HepG2 (cell line): ENCODE data around the gene CHTF8. TPM values are rescaled to one million over a fixed set of nuclear protein-coding genes. Genes with fewer than 3 reads are reported as not detected.

Source experiments
- ATAC-seq: fragments of 200-7000 bp; cut with Tn5 transposase; 3 replicates; pipeline ENCODE4 v1.9.1; 2020; ENCODE audit warnings: mild to moderate bottlenecking, moderate library complexity
- BruUV-seq: library from RNA; stranded (reverse); fragments of 400-500 nt; replicated peaks from 2 replicates; lab custom pipeline; 2021; lab: Mats Ljungman, UMichigan
- CTCF ChIA-PET: fragments of 300-600 bp; formaldehyde crosslinking; extraction: SDS; loops from one replicate; lab custom pipeline; 2021; ENCODE audit warnings: low total read pairs, inconsistent platforms, low intra/inter-chr PET ratio; lab: Yijun Ruan, JAX
- POLR2A ChIA-PET: fragments of 350-600 bp; sonication (Branson Sonifier 250); formaldehyde crosslinking; loops from one replicate; lab custom pipeline; 2020; ENCODE audit warnings: antibody characterized with exemption, inconsistent platforms; lab: Yijun Ruan, JAX
- DNase-seq: peaks from one replicate; pipeline ENCODE4 v3.0.0-alpha.2; 2015; ENCODE audit warnings: low spot score
- FAIRE-seq: peaks from 3 replicates; lab custom pipeline; 2011; peaks lifted over from hg19 to GRCh38; lab: Jason Lieb, UNC
- H2AFZ ChIP-seq: one replicate; pipeline ENCODE4 v1.6.1; 2011; ENCODE audit warnings: low read length, inconsistent platforms
- H3K27ac ChIP-seq: fragments of 300-600 bp; 3 replicates; pipeline ENCODE4 v1.8.0; 2011; ENCODE audit warnings: mixed run types, mild to moderate bottlenecking, mixed read lengths, low read length, inconsistent platforms; ENCODE audit not compliant: insufficient read depth; ENCODE audit errors: extremely low read length
- H3K27me3 ChIP-seq, 2 experiments: fragments of 200-600 bp in 1 of 2; 2 replicates in 1 of 2; 3 replicates in 1 of 2; pipeline versions ENCODE4 v1.6.0 to v1.8.0; 2011; ENCODE audit warnings: low read length in 2 of 2, mild to moderate bottlenecking in 2 of 2, moderate library complexity in 2 of 2, inconsistent platforms in 1 of 2; ENCODE audit not compliant: insufficient read depth in 2 of 2, control insufficient read depth in 1 of 2
- H3K36me3 ChIP-seq, 2 experiments: fragments of 200-600 bp in 1 of 2; replicated peaks in 1 of 2; 2 replicates in 1 of 2; 3 replicates in 1 of 2; pipeline versions ENCODE4 v1.5.1 to v1.8.0; 2011; ENCODE audit warnings: low read length in 2 of 2, inconsistent platforms in 1 of 2; ENCODE audit not compliant: insufficient read depth in 2 of 2, control insufficient read depth in 1 of 2
- H3K4me1 ChIP-seq: 2 replicates; pipeline ENCODE4 v1.5.1; 2012; ENCODE audit warnings: low read length, inconsistent platforms; ENCODE audit not compliant: insufficient read depth
- H3K4me2 ChIP-seq: 2 replicates; pipeline ENCODE4 v1.6.0; 2011; ENCODE audit warnings: low read depth, low read length, inconsistent platforms
- H3K4me3 ChIP-seq, 3 experiments: fragments of 200-600 bp in 1 of 3; sonication (generic), shearing (Covaris generic) in 1 of 3; replicated peaks in 1 of 3; 2 replicates each; pipeline ENCODE4 v1.5.1; 2011 to 2016; ENCODE audit warnings: low read length in 3 of 3, inconsistent platforms in 2 of 3, low read depth in 2 of 3, mild to moderate bottlenecking in 2 of 3, control low read depth in 1 of 3, mixed read lengths in 1 of 3; ENCODE audit not compliant: insufficient read depth in 1 of 3
- H3K79me2 ChIP-seq: one replicate; pipeline ENCODE4 v1.6.1; 2011; ENCODE audit warnings: low read length, inconsistent platforms; ENCODE audit not compliant: insufficient read depth
- H3K9ac ChIP-seq: 2 replicates; pipeline ENCODE4 v1.6.0; 2011; ENCODE audit warnings: mild to moderate bottlenecking, low read depth, low read length, inconsistent platforms; ENCODE audit not compliant: insufficient read depth
- H3K9me3 ChIP-seq: 2 replicates; pipeline ENCODE4 v1.5.1; 2012; ENCODE audit warnings: mild to moderate bottlenecking, low read length
- H4K20me1 ChIP-seq: 2 replicates; pipeline ENCODE4 v1.6.0; 2011; ENCODE audit warnings: inconsistent platforms, mild to moderate bottlenecking, low read length, moderate library complexity; ENCODE audit not compliant: insufficient read depth
- AKAP8 ChIP-seq: sonication (generic); formaldehyde crosslinking; IDR thresholded peaks from 2 replicates; pipeline ENCODE4 v1.5.1; 2020; ENCODE audit warnings: mild to moderate bottlenecking, missing genetic modification reagents
- HNF4A ChIP-seq: sonication (generic); formaldehyde crosslinking; IDR thresholded peaks from 2 replicates; pipeline ENCODE4 v1.4.0; 2020; ENCODE audit warnings: missing genetic modification reagents
- ZC3H13 ChIP-seq: sonication (generic); formaldehyde crosslinking; IDR thresholded peaks from 2 replicates; pipeline ENCODE4 v1.8.1; 2023; ENCODE audit warnings: mild to moderate bottlenecking, missing genetic modification reagents, moderate library complexity
- ZNF501 ChIP-seq: sonication (generic); formaldehyde crosslinking; IDR thresholded peaks from 2 replicates; pipeline ENCODE4 v1.5.1; 2020; ENCODE audit warnings: mild to moderate bottlenecking, moderate library complexity, missing genetic modification reagents
- ZNF549 ChIP-seq: sonication (generic); formaldehyde crosslinking; IDR thresholded peaks from 2 replicates; pipeline ENCODE4 v1.5.0; 2020; ENCODE audit warnings: missing genetic modification reagents
- ZNF569 ChIP-seq: sonication (generic); formaldehyde crosslinking; IDR thresholded peaks from 2 replicates; pipeline ENCODE4 v1.5.0; 2020; ENCODE audit warnings: mild to moderate bottlenecking, missing genetic modification reagents, moderate library complexity, borderline replicate concordance
- ZNF580 ChIP-seq: IDR thresholded peaks from 2 replicates; pipeline ENCODE4 v1.6.1; 2016; ENCODE audit warnings: low read depth, borderline replicate concordance
- WGBS: methylation state at CpG from one replicate; pipeline ENCODE4 v1.1.6; 2017; ENCODE audit warnings: low lambda C conversion rate; 5-methylcytosine and 5-hydroxymethylcytosine counted together
- in situ Hi-C: cut with HindIII; loops from 2 replicates; pipeline ENCODE4 v1.10.0; 2017; ENCODE audit warnings: low pct_unique_long_range_greater_than_20kb; ENCODE audit not compliant: extremely low pct_ligation_motif_present
- intact Hi-C: fragments of 100-400 bp; cut with micrococcal nuclease; formaldehyde crosslinking; loops from one replicate; pipeline ENCODE4 v1.10.0; 2022; ENCODE audit not compliant: unreplicated experiment
- polyA plus RNA-seq, 8 experiments: library from polyadenylated mRNA; depleted of rRNA in 3 of 8; stranded (reverse) in 7 of 8; unstranded in 1 of 8; fragments of >200 nt; fragmentation: Illumina TruSeq in 4 of 8; extraction: Trizol in 4 of 8; gene quantifications; 2 replicates each; pipeline versions ENCODE4 v1.2.1 to v1.2.3, GENCODE V29; 2011 to 2016; ENCODE audit warnings: low read depth in 4 of 8, missing spikeins in 1 of 8, mixed read lengths in 1 of 8; ENCODE audit not compliant: insufficient read depth in 1 of 8
- total RNA-seq, 5 experiments: library from RNA; depleted of rRNA; stranded (reverse); fragments of >200 nt; fragmentation: Illumina TruSeq; extraction: Trizol; gene quantifications; 2 replicates each; pipeline ENCODE4 v1.2.3, GENCODE V29; 2016; ENCODE audit warnings: low read depth in 1 of 5

The CHTF8 gene
- total and polyA plus RNA-seq, 2 of the 13 experiments (the other 11 are each of a cell fraction or from before 2014, with no cell fraction given): 37.2 to 67.5 TPM

GRCh38 chr16:69119536-69119935 lies 12.9 kb downstream of the CHTF8 start:
- no peak for ATAC-seq
- H3K27me3 ChIP-seq: no peaks in the 10 kb centered on the region
- CTCF ChIA-PET: no interaction called here
- H4K20me1 ChIP-seq: no peaks in the 10 kb centered on the region
- no peak for DNase-seq
- no peaks in the 10 kb centered on the region for H3K79me2 ChIP-seq
- no peak for FAIRE-seq
- intact Hi-C loops (no loop called here), in situ Hi-C loops (loop anchor here (25.0 kb wide), 1 partner anchor 407 kb away; no protein-coding TSS in a partner anchor)
- 100% methylated on average over 2 of the region's 2 CpGs for WGBS
- H3K36me3 ChIP-seq: peaks cover 19 to 43% of the 10 kb centered on the region in 2 experiments
- H3K9ac ChIP-seq: no peak overlapping the region
- H3K4me2 ChIP-seq: no peak overlapping the region
- no peak overlapping the region for H3K4me3 ChIP-seq
- H3K27ac ChIP-seq: no peak overlapping the region
- BruUV-seq: no TSS peak
- POLR2A ChIA-PET: interaction anchor here (1.1 kb wide), 2 partner anchors 14 to 82 kb away, joined by 3 read pairs; partner anchors contain the start of gene HAS3
- TF ChIP-seq ZNF549 (no peak), ZNF501 (CRISPR knock-in tag) (0 out of 2 replicates have a peak, but pooled peaks have one; percentile 16)
- TF ChIP-seq, all 625 proteins: peak for 1
- H2AFZ ChIP-seq: no peak overlapping the region
- peaks cover 14% of the 10 kb centered on the region for H3K4me1 ChIP-seq
- no peaks in the 10 kb centered on the region for H3K9me3 ChIP-seq

- ChIA-PET POLR2A (interaction anchor here (1.1 kb wide), 2 partner anchors 14 to 82 kb away, joined by 3 read pairs; partner anchors contain the start of gene HAS3), CTCF (no interaction called here)
- Histone ChIP-seq H3K4me2 (no peak overlapping the region), H3K27me3 (no peaks in the 10 kb centered on the region), H3K9me3 (no peaks in the 10 kb centered on the region), H3K36me3 (peaks cover 19 to 43% of the 10 kb centered on the region in 2 experiments), H3K4me3 (no peak overlapping the region), H3K4me1 (peaks cover 14% of the 10 kb centered on the region), H3K9ac (no peak overlapping the region), H3K79me2 (no peaks in the 10 kb centered on the region), H3K27ac (no peak overlapping the region), H4K20me1 (no peaks in the 10 kb centered on the region), H2AFZ (no peak overlapping the region)
- 90% methylated on average over 2 of the region's 2 CpGs for WGBS
- no peak for FAIRE-seq
- intact Hi-C loops: no loop called here
- in situ Hi-C loops: loop anchor here (25.0 kb wide), 1 partner anchor 407 kb away; no protein-coding TSS in a partner anchor
- no peak for DNase-seq
- no peak for ATAC-seq
- TF ChIP-seq ZNF569 (CRISPR knock-in tag) (no peak), ZC3H13 (CRISPR knock-in tag) (no peak), HNF4A (CRISPR knock-in tag) (0 out of 2 replicates have a peak, but pooled peaks have one; percentile 7), AKAP8 (CRISPR knock-in tag) (0 out of 2 replicates have a peak, but pooled peaks have one; percentile 52), ZNF580 (CRISPR knock-in tag) (no peak)
- BruUV-seq: no TSS peak
Observed at GRCh38 chr16:69118994-69119393, 13.4 kb downstream of the CHTF8 start.
